Vagina (tissue), 2 donors: ENCODE measurements around the gene SPHKAP.

ENCODE experiments used
- POLR2A ChIP-seq, 2 donors: fragments of 450-650 bp; IDR thresholded peaks; one replicate each; pipeline ENCODE4 v1.6.1; 2017; ENCODE audit warnings: antibody characterized with exemption in 2 of 2, mild to moderate bottlenecking in 2 of 2, moderate library complexity in 2 of 2
- TF ChIP-seq, protein P1 (sequence below), 3 experiments: fragments of 450-650 bp in 2 of 3; fragments of 200-600 bp in 1 of 3; sonication (generic) in 1 of 3; IDR thresholded peaks; one replicate each; pipeline ENCODE4 v1.5.1; 2017 to 2019; ENCODE audit warnings: antibody characterized with exemption in 3 of 3, mild to moderate bottlenecking in 2 of 3, moderate library complexity in 2 of 3

DNA sequence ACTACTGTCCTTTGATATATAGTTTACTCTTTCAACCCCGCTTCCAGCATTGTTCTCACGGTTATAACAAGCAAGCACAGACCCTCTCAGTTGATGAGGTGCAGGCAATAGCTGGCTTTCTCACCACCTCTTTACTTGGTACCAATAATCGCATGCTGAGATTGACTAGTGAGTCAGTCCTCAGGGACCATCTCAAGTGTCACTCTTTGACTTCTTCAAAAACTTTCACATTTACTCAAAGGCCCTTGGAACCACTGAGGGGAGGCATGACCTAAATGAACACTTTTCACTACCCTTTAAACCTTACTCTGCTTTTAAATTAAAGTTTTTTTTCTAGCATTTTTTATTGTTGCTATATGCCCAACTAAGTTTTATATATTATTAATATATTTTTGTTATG is 208.2 kb downstream of the SPHKAP start:
- TF ChIP-seq, protein P1, sequence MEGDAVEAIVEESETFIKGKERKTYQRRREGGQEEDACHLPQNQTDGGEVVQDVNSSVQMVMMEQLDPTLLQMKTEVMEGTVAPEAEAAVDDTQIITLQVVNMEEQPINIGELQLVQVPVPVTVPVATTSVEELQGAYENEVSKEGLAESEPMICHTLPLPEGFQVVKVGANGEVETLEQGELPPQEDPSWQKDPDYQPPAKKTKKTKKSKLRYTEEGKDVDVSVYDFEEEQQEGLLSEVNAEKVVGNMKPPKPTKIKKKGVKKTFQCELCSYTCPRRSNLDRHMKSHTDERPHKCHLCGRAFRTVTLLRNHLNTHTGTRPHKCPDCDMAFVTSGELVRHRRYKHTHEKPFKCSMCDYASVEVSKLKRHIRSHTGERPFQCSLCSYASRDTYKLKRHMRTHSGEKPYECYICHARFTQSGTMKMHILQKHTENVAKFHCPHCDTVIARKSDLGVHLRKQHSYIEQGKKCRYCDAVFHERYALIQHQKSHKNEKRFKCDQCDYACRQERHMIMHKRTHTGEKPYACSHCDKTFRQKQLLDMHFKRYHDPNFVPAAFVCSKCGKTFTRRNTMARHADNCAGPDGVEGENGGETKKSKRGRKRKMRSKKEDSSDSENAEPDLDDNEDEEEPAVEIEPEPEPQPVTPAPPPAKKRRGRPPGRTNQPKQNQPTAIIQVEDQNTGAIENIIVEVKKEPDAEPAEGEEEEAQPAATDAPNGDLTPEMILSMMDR (IDR thresholded peaks at IDR 0.05) = no peak
- TF ChIP-seq POLR2A (IDR thresholded peaks at IDR 0.05) = no peak
